Peyer's patch (tissue), 4 donors: ENCODE results near the gene GPR26.

Source experiments
- POLR2A ChIP-seq, 2 donors: fragments of 450-650 bp; IDR thresholded peaks; one replicate each; pipeline ENCODE4 v1.5.1; 2017; ENCODE audit warnings: antibody characterized with exemption in 2 of 2, mild to moderate bottlenecking in 2 of 2, moderate library complexity in 2 of 2
- TF ChIP-seq, protein P1 (sequence below), 6 experiments: fragments of 450-650 bp in 4 of 6; fragments of 200-600 bp in 2 of 6; sonication (generic) in 1 of 6; IDR thresholded peaks; one replicate each; pipeline ENCODE4 v1.5.1; 2017 to 2019; ENCODE audit warnings: antibody characterized with exemption in 6 of 6, mild to moderate bottlenecking in 3 of 6, moderate library complexity in 1 of 6

DNA sequence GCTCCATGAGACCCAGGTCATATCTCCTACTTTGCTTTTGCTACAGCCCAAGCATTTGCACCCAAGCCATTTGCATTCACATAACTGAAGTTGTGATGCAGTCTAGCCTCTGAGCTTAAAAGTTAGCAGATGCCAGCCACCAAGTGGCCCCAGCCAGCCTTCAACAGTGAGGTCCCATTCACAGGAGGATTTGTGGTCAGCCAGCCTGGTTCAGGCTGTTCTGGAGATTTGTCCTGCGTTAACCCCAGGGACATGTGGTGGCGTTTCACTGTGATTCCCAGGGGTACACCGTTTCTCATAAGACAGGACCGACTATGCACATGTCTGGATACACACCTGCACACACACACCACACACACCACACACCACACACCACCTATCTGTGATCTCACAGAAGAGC lies 51.2 kb downstream of the GPR26 start:
- TF ChIP-seq, protein P1, sequence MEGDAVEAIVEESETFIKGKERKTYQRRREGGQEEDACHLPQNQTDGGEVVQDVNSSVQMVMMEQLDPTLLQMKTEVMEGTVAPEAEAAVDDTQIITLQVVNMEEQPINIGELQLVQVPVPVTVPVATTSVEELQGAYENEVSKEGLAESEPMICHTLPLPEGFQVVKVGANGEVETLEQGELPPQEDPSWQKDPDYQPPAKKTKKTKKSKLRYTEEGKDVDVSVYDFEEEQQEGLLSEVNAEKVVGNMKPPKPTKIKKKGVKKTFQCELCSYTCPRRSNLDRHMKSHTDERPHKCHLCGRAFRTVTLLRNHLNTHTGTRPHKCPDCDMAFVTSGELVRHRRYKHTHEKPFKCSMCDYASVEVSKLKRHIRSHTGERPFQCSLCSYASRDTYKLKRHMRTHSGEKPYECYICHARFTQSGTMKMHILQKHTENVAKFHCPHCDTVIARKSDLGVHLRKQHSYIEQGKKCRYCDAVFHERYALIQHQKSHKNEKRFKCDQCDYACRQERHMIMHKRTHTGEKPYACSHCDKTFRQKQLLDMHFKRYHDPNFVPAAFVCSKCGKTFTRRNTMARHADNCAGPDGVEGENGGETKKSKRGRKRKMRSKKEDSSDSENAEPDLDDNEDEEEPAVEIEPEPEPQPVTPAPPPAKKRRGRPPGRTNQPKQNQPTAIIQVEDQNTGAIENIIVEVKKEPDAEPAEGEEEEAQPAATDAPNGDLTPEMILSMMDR (IDR thresholded peaks at IDR 0.05) = no peak
- no peak for TF ChIP-seq POLR2A (IDR thresholded peaks at IDR 0.05)
